ENCODE results near the gene MOB2. TPM values are rescaled to one million over a fixed set of nuclear protein-coding genes. Genes with fewer than 3 reads are reported as not detected.

The MOB2 gene
- total and polyA plus RNA-seq, 4 donors: 8.3 to 18.5 (median 14.8) TPM

DNA sequence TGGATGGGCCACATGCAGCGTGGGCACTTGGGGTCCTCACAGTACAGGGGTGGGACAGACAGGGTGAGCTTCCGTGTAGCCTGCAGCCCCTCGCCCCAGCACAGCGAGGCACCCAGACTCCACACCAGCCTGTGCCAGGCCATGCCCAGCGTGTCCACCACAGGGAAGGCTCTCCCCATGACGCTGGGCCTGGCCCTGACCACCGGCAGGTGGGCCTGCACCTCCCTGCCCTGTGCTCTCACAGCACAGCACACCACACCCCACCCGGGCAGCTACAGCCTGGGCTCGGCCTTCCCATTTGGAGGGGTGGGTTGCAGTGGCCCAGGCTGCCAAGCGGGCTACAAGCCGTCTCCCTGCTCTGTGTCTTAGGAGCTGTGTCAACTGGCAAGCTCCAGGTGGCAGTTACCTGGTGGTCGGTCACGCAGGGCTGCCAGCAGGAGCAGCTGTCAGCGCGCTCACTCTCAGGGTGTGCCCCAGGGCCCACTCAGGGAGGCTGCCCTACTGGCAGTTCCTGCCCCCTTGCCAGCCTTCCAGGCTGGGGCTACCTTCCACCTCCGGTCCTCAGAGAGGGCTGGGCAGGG is 4.6 kb downstream of the MOB2 start:
- peaks cover 7 to 30% (median 13%) of the 10 kb centered on the region in 4 donors for H3K36me3 ChIP-seq (ENCODE audit: control insufficient read depth in 4 of 4, insufficient read depth in 3 of 4, low read depth in 1 of 4, low read length in 3 of 4)
- DNase-seq (ENCODE audit: low spot score): no peak
- H3K9me3 ChIP-seq (ENCODE audit: control insufficient read depth in 4 of 4, low read length in 3 of 4): no peaks in the 10 kb centered on the region
- no peak overlapping the region for H3K4me3 ChIP-seq (ENCODE audit: low read depth in 1 of 3, low read length in 3 of 3)
- TF ChIP-seq GABPA (IDR thresholded peaks at IDR 0.05 in 1 of 2, conservative IDR thresholded peaks at IDR 0.05 in 1 of 2) (no peak), NR2F2 (IDR thresholded peaks at IDR 0.05) (no peak), FOXA2 (IDR thresholded peaks at IDR 0.05) (no peak), RXRA (IDR thresholded peaks at IDR 0.05) (no peak), EGR1 (IDR thresholded peaks at IDR 0.05; ENCODE audit: low read depth in 2 of 2) (no peak), HNF4A (conservative IDR thresholded peaks at IDR 0.05) (no peak), TAF1 (conservative IDR thresholded peaks at IDR 0.05) (no peak), HNF4G (IDR thresholded peaks at IDR 0.05) (no peak), RAD21 (IDR thresholded peaks at IDR 0.05) (no peak)
- TF ChIP-seq, protein P1, sequence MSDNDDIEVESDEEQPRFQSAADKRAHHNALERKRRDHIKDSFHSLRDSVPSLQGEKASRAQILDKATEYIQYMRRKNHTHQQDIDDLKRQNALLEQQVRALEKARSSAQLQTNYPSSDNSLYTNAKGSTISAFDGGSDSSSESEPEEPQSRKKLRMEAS (IDR thresholded peaks at IDR 0.05): no peak
- TF ChIP-seq, protein P2, sequence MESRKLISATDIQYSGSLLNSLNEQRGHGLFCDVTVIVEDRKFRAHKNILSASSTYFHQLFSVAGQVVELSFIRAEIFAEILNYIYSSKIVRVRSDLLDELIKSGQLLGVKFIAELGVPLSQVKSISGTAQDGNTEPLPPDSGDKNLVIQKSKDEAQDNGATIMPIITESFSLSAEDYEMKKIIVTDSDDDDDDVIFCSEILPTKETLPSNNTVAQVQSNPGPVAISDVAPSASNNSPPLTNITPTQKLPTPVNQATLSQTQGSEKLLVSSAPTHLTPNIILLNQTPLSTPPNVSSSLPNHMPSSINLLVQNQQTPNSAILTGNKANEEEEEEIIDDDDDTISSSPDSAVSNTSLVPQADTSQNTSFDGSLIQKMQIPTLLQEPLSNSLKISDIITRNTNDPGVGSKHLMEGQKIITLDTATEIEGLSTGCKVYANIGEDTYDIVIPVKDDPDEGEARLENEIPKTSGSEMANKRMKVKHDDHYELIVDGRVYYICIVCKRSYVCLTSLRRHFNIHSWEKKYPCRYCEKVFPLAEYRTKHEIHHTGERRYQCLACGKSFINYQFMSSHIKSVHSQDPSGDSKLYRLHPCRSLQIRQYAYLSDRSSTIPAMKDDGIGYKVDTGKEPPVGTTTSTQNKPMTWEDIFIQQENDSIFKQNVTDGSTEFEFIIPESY (IDR thresholded peaks at IDR 0.05): no peak
- TF ChIP-seq, protein P3, sequence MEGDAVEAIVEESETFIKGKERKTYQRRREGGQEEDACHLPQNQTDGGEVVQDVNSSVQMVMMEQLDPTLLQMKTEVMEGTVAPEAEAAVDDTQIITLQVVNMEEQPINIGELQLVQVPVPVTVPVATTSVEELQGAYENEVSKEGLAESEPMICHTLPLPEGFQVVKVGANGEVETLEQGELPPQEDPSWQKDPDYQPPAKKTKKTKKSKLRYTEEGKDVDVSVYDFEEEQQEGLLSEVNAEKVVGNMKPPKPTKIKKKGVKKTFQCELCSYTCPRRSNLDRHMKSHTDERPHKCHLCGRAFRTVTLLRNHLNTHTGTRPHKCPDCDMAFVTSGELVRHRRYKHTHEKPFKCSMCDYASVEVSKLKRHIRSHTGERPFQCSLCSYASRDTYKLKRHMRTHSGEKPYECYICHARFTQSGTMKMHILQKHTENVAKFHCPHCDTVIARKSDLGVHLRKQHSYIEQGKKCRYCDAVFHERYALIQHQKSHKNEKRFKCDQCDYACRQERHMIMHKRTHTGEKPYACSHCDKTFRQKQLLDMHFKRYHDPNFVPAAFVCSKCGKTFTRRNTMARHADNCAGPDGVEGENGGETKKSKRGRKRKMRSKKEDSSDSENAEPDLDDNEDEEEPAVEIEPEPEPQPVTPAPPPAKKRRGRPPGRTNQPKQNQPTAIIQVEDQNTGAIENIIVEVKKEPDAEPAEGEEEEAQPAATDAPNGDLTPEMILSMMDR (IDR thresholded peaks at IDR 0.05; ENCODE audit: low read depth, low read length, missing input control): no peak
- TF ChIP-seq, protein P4, sequence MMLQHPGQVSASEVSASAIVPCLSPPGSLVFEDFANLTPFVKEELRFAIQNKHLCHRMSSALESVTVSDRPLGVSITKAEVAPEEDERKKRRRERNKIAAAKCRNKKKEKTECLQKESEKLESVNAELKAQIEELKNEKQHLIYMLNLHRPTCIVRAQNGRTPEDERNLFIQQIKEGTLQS (IDR thresholded peaks at IDR 0.05): no peak
- no peak overlapping the region for H3K9ac ChIP-seq (ENCODE audit: low read depth in 1 of 2, low read length in 2 of 2)
- H3K27ac ChIP-seq (ENCODE audit: low read depth in 1 of 2, low read length in 2 of 2): no peak overlapping the region
- peaks cover 0 to 3% (median under 1%) of the 10 kb centered on the region in 4 donors for H3K4me1 ChIP-seq (ENCODE audit: control insufficient read depth in 4 of 4, insufficient read depth in 4 of 4, low read length in 3 of 4)
- no peaks in the 10 kb centered on the region for H3K27me3 ChIP-seq (ENCODE audit: control insufficient read depth in 4 of 4, insufficient read depth in 4 of 4, low read length in 3 of 4)
- 96% methylated on average over 16 of the region's 16 CpGs for WGBS

DNA sequence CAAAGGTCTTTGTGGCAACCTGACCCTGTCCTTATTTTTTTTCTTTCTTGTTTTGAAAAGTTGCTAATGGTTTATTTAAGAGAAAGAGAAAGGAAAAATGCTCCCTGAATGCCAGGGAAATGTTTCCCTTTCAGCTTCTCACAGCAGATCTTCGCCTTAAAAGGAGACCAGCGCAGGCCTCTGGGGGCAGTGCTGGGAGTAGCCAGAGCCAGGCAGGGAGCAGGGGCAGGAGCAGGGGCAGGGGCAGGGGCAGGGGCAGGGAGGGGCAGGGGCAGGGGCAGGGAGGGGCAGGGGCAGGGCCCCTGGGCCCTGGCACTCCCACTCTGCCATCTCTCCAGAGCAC is 5.1 kb downstream of the MOB2 start:
- Histone ChIP-seq H3K9ac (ENCODE audit: low read depth in 1 of 2, low read length in 2 of 2) (no peak overlapping the region), H3K27ac (ENCODE audit: low read depth in 1 of 2, low read length in 2 of 2) (no peak overlapping the region), H3K27me3 (ENCODE audit: control insufficient read depth in 4 of 4, insufficient read depth in 4 of 4, low read length in 3 of 4) (no peaks in the 10 kb centered on the region), H3K4me1 (ENCODE audit: control insufficient read depth in 4 of 4, insufficient read depth in 4 of 4, low read length in 3 of 4) (peaks cover 0 to 3% (median under 1%) of the 10 kb centered on the region in 4 donors), H3K36me3 (ENCODE audit: control insufficient read depth in 4 of 4, insufficient read depth in 3 of 4, low read depth in 1 of 4, low read length in 3 of 4) (peaks cover 7 to 33% (median 13%) of the 10 kb centered on the region in 4 donors), H3K4me3 (ENCODE audit: low read depth in 1 of 3, low read length in 3 of 3) (no peak overlapping the region), H3K9me3 (ENCODE audit: control insufficient read depth in 4 of 4, low read length in 3 of 4) (no peaks in the 10 kb centered on the region)
- DNase-seq (ENCODE audit: low spot score): no peak
- 90% methylated on average over 2 of the region's 2 CpGs for WGBS
- TF ChIP-seq JUND (IDR thresholded peaks at IDR 0.05) (no peak), FOXA2 (IDR thresholded peaks at IDR 0.05) (no peak), NR2F2 (IDR thresholded peaks at IDR 0.05) (no peak), TAF1 (conservative IDR thresholded peaks at IDR 0.05) (no peak), YY1 (IDR thresholded peaks at IDR 0.05) (no peak), HNF4A (conservative IDR thresholded peaks at IDR 0.05) (no peak), FOXA1 (IDR thresholded peaks at IDR 0.05) (no peak), RAD21 (IDR thresholded peaks at IDR 0.05) (no peak), RXRA (IDR thresholded peaks at IDR 0.05) (no peak), HNF4G (IDR thresholded peaks at IDR 0.05) (no peak), GABPA (IDR thresholded peaks at IDR 0.05 in 1 of 2, conservative IDR thresholded peaks at IDR 0.05 in 1 of 2) (no peak)
- TF ChIP-seq, protein P5, sequence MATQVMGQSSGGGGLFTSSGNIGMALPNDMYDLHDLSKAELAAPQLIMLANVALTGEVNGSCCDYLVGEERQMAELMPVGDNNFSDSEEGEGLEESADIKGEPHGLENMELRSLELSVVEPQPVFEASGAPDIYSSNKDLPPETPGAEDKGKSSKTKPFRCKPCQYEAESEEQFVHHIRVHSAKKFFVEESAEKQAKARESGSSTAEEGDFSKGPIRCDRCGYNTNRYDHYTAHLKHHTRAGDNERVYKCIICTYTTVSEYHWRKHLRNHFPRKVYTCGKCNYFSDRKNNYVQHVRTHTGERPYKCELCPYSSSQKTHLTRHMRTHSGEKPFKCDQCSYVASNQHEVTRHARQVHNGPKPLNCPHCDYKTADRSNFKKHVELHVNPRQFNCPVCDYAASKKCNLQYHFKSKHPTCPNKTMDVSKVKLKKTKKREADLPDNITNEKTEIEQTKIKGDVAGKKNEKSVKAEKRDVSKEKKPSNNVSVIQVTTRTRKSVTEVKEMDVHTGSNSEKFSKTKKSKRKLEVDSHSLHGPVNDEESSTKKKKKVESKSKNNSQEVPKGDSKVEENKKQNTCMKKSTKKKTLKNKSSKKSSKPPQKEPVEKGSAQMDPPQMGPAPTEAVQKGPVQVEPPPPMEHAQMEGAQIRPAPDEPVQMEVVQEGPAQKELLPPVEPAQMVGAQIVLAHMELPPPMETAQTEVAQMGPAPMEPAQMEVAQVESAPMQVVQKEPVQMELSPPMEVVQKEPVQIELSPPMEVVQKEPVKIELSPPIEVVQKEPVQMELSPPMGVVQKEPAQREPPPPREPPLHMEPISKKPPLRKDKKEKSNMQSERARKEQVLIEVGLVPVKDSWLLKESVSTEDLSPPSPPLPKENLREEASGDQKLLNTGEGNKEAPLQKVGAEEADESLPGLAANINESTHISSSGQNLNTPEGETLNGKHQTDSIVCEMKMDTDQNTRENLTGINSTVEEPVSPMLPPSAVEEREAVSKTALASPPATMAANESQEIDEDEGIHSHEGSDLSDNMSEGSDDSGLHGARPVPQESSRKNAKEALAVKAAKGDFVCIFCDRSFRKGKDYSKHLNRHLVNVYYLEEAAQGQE (IDR thresholded peaks at IDR 0.05): no peak
- TF ChIP-seq, protein P1 (IDR thresholded peaks at IDR 0.05): no peak
- TF ChIP-seq, protein P4 (IDR thresholded peaks at IDR 0.05): no peak
- TF ChIP-seq, protein P3 (IDR thresholded peaks at IDR 0.05; ENCODE audit: low read depth, low read length, missing input control): no peak

Data from liver (tissue), 9 donors.